MCF 10A (cell line): ENCODE measurements around the gene PER3. TPM values are rescaled to one million over a fixed set of nuclear protein-coding genes. Genes with fewer than 3 reads are reported as not detected.

ENCODE experiments used
- BruUV-seq: library from RNA; stranded (reverse); fragments of 400-500 nt; replicated peaks from 2 replicates; lab custom pipeline; 2021; lab: Mats Ljungman, UMichigan
- CTCF ChIA-PET: fragments of 300-600 bp; sonication (Branson Sonifier 250); formaldehyde crosslinking; extraction: SDS; loops from one replicate; lab custom pipeline; 2021; ENCODE audit warnings: antibody characterized with exemption, inconsistent platforms; lab: Yijun Ruan, JAX
- POLR2A ChIA-PET: fragments of 300-600, 350-650 bp; sonication (Branson Sonifier 250); formaldehyde crosslinking; extraction: SDS; loops from one replicate; lab custom pipeline; 2020; ENCODE audit warnings: antibody characterized with exemption, inconsistent platforms; lab: Yijun Ruan, JAX
- DNase-seq: peaks from one replicate; pipeline ENCODE4 v3.0.0-alpha.2; 2018; ENCODE audit not compliant: unreplicated experiment
- H3K27ac Mint-ChIP-seq: one replicate; pipeline ENCODE4 v1.8.0; 2022; ENCODE audit warnings: mild to moderate bottlenecking, low read depth, mixed read lengths; ENCODE audit not compliant: unreplicated experiment
- H3K27me3 Mint-ChIP-seq: one replicate; pipeline ENCODE4 v1.8.0; 2022; ENCODE audit warnings: mixed read lengths; ENCODE audit not compliant: insufficient read depth, unreplicated experiment
- H3K36me3 Mint-ChIP-seq: one replicate; pipeline ENCODE4 v1.8.0; 2022; ENCODE audit warnings: mild to moderate bottlenecking, moderate library complexity, mixed read lengths; ENCODE audit not compliant: insufficient read depth, unreplicated experiment
- H3K4me1 Mint-ChIP-seq: one replicate; pipeline ENCODE4 v1.8.0; 2022; ENCODE audit warnings: mixed read lengths; ENCODE audit not compliant: insufficient read depth, unreplicated experiment
- H3K4me3 Mint-ChIP-seq: one replicate; pipeline ENCODE4 v1.8.0; 2022; ENCODE audit warnings: mild to moderate bottlenecking, moderate library complexity, mixed read lengths; ENCODE audit not compliant: unreplicated experiment
- H3K9me3 Mint-ChIP-seq: one replicate; pipeline ENCODE4 v1.8.0; 2022; ENCODE audit warnings: mixed read lengths; ENCODE audit not compliant: unreplicated experiment
- CTCF ChIP-seq: fragments of 200-600 bp; IDR thresholded peaks from one replicate; pipeline ENCODE4 v1.8.0; 2022; ENCODE audit warnings: antibody characterized with exemption, mild to moderate bottlenecking; ENCODE audit not compliant: unreplicated experiment
- intact Hi-C: fragments of 100-400 bp; cut with micrococcal nuclease; formaldehyde crosslinking; loops from 2 replicates; pipeline ENCODE4 v1.14.1; 2022
- total RNA-seq: library from RNA; stranded (reverse); gene quantifications from 2 replicates; pipeline ENCODE4 v1.2.3, GENCODE V29; 2022

The PER3 gene
- total RNA-seq, 1 experiment from 2014 or later: 0.84 TPM

- no peak for DNase-seq
- H3K27ac Mint-ChIP-seq: no peak overlapping the region
- intact Hi-C loops: no loop called here
- no peaks in the 10 kb centered on the region for H3K27me3 Mint-ChIP-seq
- H3K4me3 Mint-ChIP-seq: no peak overlapping the region
- no peak for TF ChIP-seq CTCF
- H3K4me1 Mint-ChIP-seq: no peaks in the 10 kb centered on the region
- H3K9me3 Mint-ChIP-seq: peaks cover 5% of the 10 kb centered on the region
- ChIA-PET POLR2A (no interaction called here), CTCF (no interaction called here)
- no TSS peak for BruUV-seq
- no peaks in the 10 kb centered on the region for H3K36me3 Mint-ChIP-seq
Measured at GRCh38 chr1:7833035-7833434, 48.9 kb downstream of the PER3 start.

- Mint-ChIP-seq H3K4me1 (no peaks in the 10 kb centered on the region), H3K4me3 (no peak overlapping the region), H3K27ac (no peak overlapping the region), H3K9me3 (peaks cover 13% of the 10 kb centered on the region), H3K36me3 (no peaks in the 10 kb centered on the region), H3K27me3 (no peaks in the 10 kb centered on the region)
- no peak for DNase-seq
- no TSS peak for BruUV-seq
- POLR2A ChIA-PET: no interaction called here
- CTCF ChIA-PET: no interaction called here
- TF ChIP-seq CTCF: no peak
- intact Hi-C loops: no loop called here
Measured at GRCh38 chr1:7838714-7839113, 54.6 kb downstream of the PER3 start.

- TF ChIP-seq CTCF: no peak
- ChIA-PET CTCF (no interaction called here), POLR2A (no interaction called here)
- DNase-seq: no peak
- Mint-ChIP-seq H3K27me3 (no peaks in the 10 kb centered on the region), H3K36me3 (no peaks in the 10 kb centered on the region), H3K4me1 (no peaks in the 10 kb centered on the region), H3K27ac (no peak overlapping the region), H3K4me3 (no peak overlapping the region), H3K9me3 (peaks cover 13% of the 10 kb centered on the region)
- intact Hi-C loops: no loop called here
- no TSS peak for BruUV-seq
Measured at GRCh38 chr1:7839526-7839925, 55.4 kb downstream of the PER3 start.

GRCh38 chr1:7842517-7842916, 58.4 kb downstream of the PER3 start:
- no peak for TF ChIP-seq CTCF
- Mint-ChIP-seq H3K9me3 (peaks cover 9% of the 10 kb centered on the region), H3K27me3 (no peaks in the 10 kb centered on the region), H3K4me3 (no peak overlapping the region), H3K36me3 (no peaks in the 10 kb centered on the region), H3K27ac (no peak overlapping the region), H3K4me1 (no peaks in the 10 kb centered on the region)
- ChIA-PET CTCF (interaction anchor here (0.9 kb wide), 1 partner anchor 100 kb away, joined by 3 read pairs; no protein-coding TSS in a partner anchor), POLR2A (no interaction called here)
- intact Hi-C loops: no loop called here
- DNase-seq: no peak
- no TSS peak for BruUV-seq
